MG63 (cell line): ENCODE results near the gene TSPEAR. TPM values are rescaled to one million over a fixed set of nuclear protein-coding genes. Genes with fewer than 3 reads are reported as not detected.

ENCODE experiments used
- DNase-seq: peaks from one replicate; pipeline ENCODE4 v3.0.0-alpha.2; 2020
- H3K27me3 ChIP-seq: fragments of 250-450 bp; sonication (Bioruptor Pico); 2 replicates; pipeline ENCODE4 v1.5.1; 2020; ENCODE audit warnings: mild to moderate bottlenecking, moderate library complexity
- H3K36me3 ChIP-seq: fragments of 250-450 bp; sonication (Bioruptor Pico); 2 replicates; pipeline ENCODE4 v1.5.1; 2020; ENCODE audit warnings: mild to moderate bottlenecking, moderate library complexity
- H3K4me3 ChIP-seq: fragments of 250-450 bp; sonication (Bioruptor Pico); 2 replicates; pipeline ENCODE4 v1.5.1; 2020; ENCODE audit warnings: mild to moderate bottlenecking, moderate library complexity
- H3K9me3 ChIP-seq: fragments of 250-450 bp; sonication (Bioruptor Pico); 2 replicates; pipeline ENCODE4 v1.5.1; 2020; ENCODE audit warnings: mild to moderate bottlenecking, moderate library complexity
- total RNA-seq: library from RNA; depleted of rRNA; stranded (reverse); fragments of >200 nt; shearing (Covaris generic); gene quantifications from 2 replicates; pipeline ENCODE4 v1.2.3, GENCODE V29; 2014; ENCODE audit warnings: low replicate concordance; rRNA removed

The TSPEAR gene
- not detected in 2 replicates for total RNA-seq

DNA sequence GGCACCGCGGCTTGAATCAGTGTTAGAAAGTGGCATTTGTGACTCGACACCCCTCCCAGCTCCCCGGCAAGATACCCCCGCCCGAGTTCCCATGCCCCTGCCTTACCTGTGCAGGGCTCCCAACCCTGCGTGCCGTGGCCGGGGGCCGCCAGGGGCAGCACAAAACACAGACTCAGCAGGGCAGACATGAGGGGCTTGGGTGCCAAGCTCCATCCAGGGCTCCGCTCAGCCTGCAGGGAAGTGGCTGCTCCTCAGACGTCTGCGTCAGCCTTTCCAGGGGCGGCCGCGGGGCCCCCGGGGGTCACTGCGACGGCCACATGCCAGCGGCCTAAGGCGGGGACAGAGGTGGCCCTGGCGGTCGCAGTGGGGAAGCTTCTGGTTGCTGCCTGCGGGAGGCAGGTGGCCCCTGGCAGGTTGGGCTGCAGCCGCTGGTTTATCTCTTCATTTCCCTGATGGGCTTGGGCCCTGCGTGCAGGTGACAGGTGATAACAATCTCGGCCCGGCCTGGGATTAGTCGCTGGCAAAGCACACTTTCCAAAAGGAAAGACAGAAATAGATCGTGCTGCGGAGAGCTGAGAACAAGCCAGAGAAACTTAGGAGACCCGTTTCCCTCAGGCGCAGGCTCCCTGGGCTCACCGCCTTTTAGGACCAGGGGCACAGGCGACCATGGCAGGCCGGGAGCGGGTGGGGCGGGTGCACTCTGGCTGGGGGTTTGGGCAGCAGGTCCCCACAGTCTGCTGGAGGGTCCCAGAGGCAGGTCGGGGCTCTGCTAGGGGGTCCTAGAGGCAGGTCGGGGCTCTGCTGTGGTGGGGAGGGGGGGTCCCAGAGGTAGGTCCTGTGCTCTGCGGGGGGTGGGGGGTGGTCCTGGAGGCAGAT lies at the start of gene TSPEAR:
TSS of gene TSPEAR (minus strand) at position 246 of the 876 bp plus-strand sequence. CDS start at position 188, 58 bp downstream.
- DNase-seq, result no peak
- peaks cover 2% of the 10 kb centered on the region; the same call in 1 of the 2 replicates for H3K9me3 ChIP-seq
- H3K36me3 ChIP-seq, result no peaks in the 10 kb centered on the region
- no peak within 1 kb of the TSS for H3K4me3 ChIP-seq
- H3K27me3 ChIP-seq, result peaks cover 71% of the 10 kb centered on the region

- no peak overlapping the region for H3K4me3 ChIP-seq
- no peak for DNase-seq
- H3K9me3 ChIP-seq, result no peaks in the 10 kb centered on the region
- H3K36me3 ChIP-seq, result no peaks in the 10 kb centered on the region
- H3K27me3 ChIP-seq, result no peaks in the 10 kb centered on the region
Measured at GRCh38 chr21:44760376-44760775, 49.0 kb upstream of the TSPEAR start.

- Histone ChIP-seq H3K9me3 (no peaks in the 10 kb centered on the region), H3K36me3 (no peaks in the 10 kb centered on the region), H3K4me3 (no peak overlapping the region), H3K27me3 (no peaks in the 10 kb centered on the region)
- no peak for DNase-seq
Measured at GRCh38 chr21:44759628-44760285, 48.4 kb upstream of the TSPEAR start.

DNA sequence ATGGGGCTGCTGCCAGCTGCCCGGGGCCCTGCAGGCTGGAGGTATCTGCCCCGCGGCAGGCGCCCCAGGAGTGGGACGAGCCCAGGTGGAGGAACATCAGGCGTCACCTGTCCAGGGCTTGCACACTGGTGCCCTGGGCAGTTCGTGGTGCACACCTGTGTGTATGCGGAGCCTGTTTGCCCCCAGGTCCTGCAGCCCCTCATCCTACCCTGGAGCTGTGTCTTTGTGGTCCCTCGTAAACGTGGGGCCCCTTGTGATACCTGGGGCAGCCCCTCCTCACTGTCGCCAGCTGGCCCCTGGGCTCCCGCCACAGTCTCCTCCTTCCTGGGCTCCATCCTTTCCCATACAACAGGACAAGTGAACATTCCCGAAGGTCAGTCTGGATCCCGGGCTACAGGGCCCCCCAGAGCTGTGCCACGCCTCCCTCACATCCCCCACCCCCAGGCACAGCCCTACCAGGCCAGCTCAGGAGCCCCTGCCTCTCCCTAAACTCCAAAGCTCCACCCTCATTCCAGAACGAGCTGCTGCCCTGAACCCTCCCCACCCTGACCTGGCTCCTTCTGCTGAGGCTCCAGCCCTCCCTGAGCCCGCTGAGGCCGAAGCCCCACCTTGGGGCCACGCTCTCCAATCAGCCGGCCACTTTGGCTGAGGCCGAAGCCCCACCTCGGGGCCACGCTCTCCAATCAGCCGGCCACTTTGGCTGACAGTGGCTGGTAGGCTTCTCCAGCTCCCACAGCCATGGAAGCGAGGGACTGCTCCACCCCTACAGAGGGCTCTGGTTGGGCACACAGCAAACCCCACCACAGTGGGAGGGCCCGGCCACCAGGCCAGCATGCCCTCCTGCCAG lies 47.6 kb upstream of the TSPEAR start:
- 0 out of 2 replicates have a peak, but pooled peaks cover 1% of the 10 kb centered on the region for H3K9me3 ChIP-seq
- no peak overlapping the region for H3K4me3 ChIP-seq
- DNase-seq, result no peak
- no peaks in the 10 kb centered on the region for H3K27me3 ChIP-seq
- H3K36me3 ChIP-seq, result no peaks in the 10 kb centered on the region

DNA sequence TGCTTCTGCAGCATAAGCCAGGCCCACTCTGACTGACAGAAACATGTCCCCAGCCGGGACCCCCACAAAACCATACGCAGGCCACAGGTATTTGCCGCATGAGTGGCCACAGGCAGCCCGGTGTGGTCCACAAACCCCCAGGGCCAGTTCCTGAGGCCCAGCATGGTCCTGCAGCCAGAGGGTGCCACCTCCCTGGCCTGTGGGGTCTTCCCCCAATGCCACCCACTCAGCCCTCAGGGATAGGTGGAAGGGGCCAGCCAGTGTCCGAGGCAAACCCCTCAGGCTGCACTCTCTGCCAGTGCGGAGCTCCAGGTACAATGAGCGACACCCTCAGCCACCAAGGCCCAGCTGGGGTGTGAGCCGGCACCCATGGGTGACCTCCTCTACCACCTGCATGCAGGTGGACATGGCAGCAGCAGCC lies 46.8 kb upstream of the TSPEAR start:
- DNase-seq, result no peak
- Histone ChIP-seq H3K27me3 (no peaks in the 10 kb centered on the region), H3K9me3 (0 out of 2 replicates have a peak, but pooled peaks cover 1% of the 10 kb centered on the region), H3K4me3 (no peak overlapping the region), H3K36me3 (no peaks in the 10 kb centered on the region)

GRCh38 chr21:44757731-44758130 lies 46.4 kb upstream of the TSPEAR start:
- Histone ChIP-seq H3K27me3 (no peaks in the 10 kb centered on the region), H3K4me3 (no peak overlapping the region), H3K9me3 (0 out of 2 replicates have a peak, but pooled peaks cover 1% of the 10 kb centered on the region), H3K36me3 (no peaks in the 10 kb centered on the region)
- DNase-seq, result no peak

- Histone ChIP-seq H3K4me3 (no peak overlapping the region), H3K27me3 (no peaks in the 10 kb centered on the region), H3K9me3 (0 out of 2 replicates have a peak, but pooled peaks cover 1% of the 10 kb centered on the region), H3K36me3 (no peaks in the 10 kb centered on the region)
- no peak for DNase-seq
Measured at GRCh38 chr21:44756423-44757185, 45.2 kb upstream of the TSPEAR start.

DNA sequence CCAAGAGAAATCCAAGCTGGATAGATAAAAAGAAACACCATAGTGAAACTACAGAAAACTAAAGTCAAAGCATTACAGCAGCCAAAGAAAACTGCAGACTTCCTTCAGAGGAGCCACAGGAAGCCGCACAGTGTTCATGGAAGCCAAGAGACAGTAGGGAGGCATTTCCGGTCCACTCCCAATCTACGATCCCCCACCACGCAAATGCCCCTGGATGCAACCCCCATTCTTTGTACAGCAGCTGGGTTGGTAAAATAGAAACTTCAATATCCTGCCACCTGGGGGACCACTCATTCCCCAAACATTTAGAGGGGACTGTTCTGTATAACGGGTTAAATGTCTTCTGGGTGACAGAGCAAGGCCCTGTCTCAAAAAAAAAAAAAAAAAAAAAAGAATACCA lies 43.9 kb upstream of the TSPEAR start:
- no peaks in the 10 kb centered on the region for H3K36me3 ChIP-seq
- 0 out of 2 replicates have a peak, but pooled peaks cover 1% of the 10 kb centered on the region for H3K9me3 ChIP-seq
- no peak overlapping the region for H3K4me3 ChIP-seq
- H3K27me3 ChIP-seq, result no peaks in the 10 kb centered on the region
- DNase-seq, result no peak

- no peak overlapping the region for H3K4me3 ChIP-seq
- DNase-seq, result no peak
- H3K27me3 ChIP-seq, result no peaks in the 10 kb centered on the region
- 0 out of 2 replicates have a peak, but pooled peaks cover 1% of the 10 kb centered on the region for H3K9me3 ChIP-seq
- H3K36me3 ChIP-seq, result no peaks in the 10 kb centered on the region
Measured at GRCh38 chr21:44753357-44753756, 42.0 kb upstream of the TSPEAR start.

GRCh38 chr21:44752671-44753235 lies 41.4 kb upstream of the TSPEAR start:
- Histone ChIP-seq H3K36me3 (no peaks in the 10 kb centered on the region), H3K9me3 (0 out of 2 replicates have a peak, but pooled peaks cover 1% of the 10 kb centered on the region), H3K27me3 (no peaks in the 10 kb centered on the region), H3K4me3 (no peak overlapping the region)
- no peak for DNase-seq

GRCh38 chr21:44751799-44752636 lies 40.6 kb upstream of the TSPEAR start:
- H3K4me3 ChIP-seq, result no peak overlapping the region
- no peaks in the 10 kb centered on the region for H3K36me3 ChIP-seq
- DNase-seq, result no peak
- no peaks in the 10 kb centered on the region for H3K27me3 ChIP-seq
- H3K9me3 ChIP-seq, result 0 out of 2 replicates have a peak, but pooled peaks cover 1% of the 10 kb centered on the region

DNA sequence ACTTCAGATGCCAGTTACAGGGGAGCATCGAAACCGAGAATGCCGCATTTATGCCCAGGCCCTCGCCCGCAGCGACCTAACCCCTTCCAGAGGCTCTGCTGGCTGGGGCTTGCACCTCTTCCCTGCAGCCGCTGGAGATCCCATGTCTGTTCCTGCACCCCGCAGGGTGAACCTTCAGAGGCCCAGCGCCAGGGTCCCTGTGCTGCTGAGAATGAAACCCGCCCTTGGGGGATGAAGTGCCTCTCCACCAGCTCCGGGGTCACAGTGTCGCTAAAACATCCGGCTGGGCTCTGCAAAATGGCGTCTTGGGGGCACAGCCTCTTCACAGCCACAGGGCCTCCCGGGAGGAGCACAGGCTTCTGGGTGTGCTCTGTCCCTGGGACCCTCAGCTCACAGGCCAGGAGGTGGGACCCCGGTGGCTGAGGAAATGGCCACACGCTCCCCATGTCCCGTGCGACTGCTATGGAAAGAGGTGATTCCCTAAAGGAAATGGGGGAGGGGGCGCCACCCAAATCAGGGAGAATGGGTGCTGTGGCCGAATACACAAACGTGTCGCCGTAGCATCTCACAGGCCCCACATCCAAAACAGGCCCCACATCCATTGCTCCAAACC lies 39.9 kb upstream of the TSPEAR start:
- DNase-seq, result no peak
- Histone ChIP-seq H3K9me3 (0 out of 2 replicates have a peak, but pooled peaks cover 1% of the 10 kb centered on the region), H3K4me3 (no peak overlapping the region), H3K27me3 (no peaks in the 10 kb centered on the region), H3K36me3 (no peaks in the 10 kb centered on the region)

DNA sequence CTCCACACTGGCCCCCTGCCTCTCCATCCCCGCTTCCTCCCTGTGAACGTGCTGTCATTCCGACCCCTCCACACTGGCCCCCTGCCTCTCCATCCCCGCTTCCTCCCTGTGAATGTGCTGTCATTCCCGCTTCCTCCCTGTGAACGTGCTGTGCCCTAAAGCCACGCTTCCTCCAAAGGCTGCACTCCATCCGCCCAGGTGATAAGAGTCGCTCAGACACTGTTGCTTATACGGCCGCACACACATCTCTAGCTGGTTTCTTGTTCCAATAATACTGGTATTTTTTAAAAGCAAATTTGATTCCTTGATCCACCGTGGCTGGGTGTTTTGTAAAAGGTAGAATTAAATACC lies 39.3 kb upstream of the TSPEAR start:
- DNase-seq, result no peak
- no peaks in the 10 kb centered on the region for H3K27me3 ChIP-seq
- H3K4me3 ChIP-seq, result no peak overlapping the region

More for the DNA sequence above, 39.3 kb upstream of the TSPEAR start:
- Histone ChIP-seq H3K9me3 (0 out of 2 replicates have a peak, but pooled peaks cover 1% of the 10 kb centered on the region), H3K36me3 (no peaks in the 10 kb centered on the region)
